SK-N-SH treated with all-trans-retinoic acid at 6 μM for 48 hours (cell line): Measurements from ENCODE around the gene TIA1.
"Not testable (repeated sequence)": the region's sequence is repeated elsewhere in the genome, so short reads cannot be mapped to it uniquely, and the experiment has no call there.

Experiments
- ATAC-seq: fragments of 200-7000 bp; cut with Tn5 transposase; 3 replicates; pipeline ENCODE4 v1.9.1; 2020; ENCODE audit warnings: mild to moderate bottlenecking, moderate library complexity
- ARNTL ChIP-seq: fragments of 450-650 bp; formaldehyde crosslinking; IDR thresholded peaks from 2 replicates; pipeline ENCODE4 v1.5.0; 2020; ENCODE audit warnings: low read depth, mild to moderate bottlenecking, moderate library complexity, borderline replicate concordance
- BACH2 ChIP-seq: fragments of 250-450 bp; sonication (Bioruptor Pico); IDR thresholded peaks from 2 replicates; pipeline ENCODE4 v1.9.0; 2021; ENCODE audit warnings: mild to moderate bottlenecking, borderline replicate concordance
- CREB5 ChIP-seq: fragments of 250-450 bp; sonication (Bioruptor Pico); IDR thresholded peaks from 2 replicates; pipeline ENCODE4 v1.5.1; 2020; ENCODE audit warnings: low read depth, mild to moderate bottlenecking, moderate library complexity
- CSDC2 ChIP-seq: fragments of 250-450 bp; sonication (Bioruptor Pico); IDR thresholded peaks from 2 replicates; pipeline ENCODE4 v1.5.0; 2020; ENCODE audit warnings: mild to moderate bottlenecking, moderate library complexity
- ESRRG ChIP-seq: fragments of 250-450 bp; sonication (Bioruptor Pico); IDR thresholded peaks from 2 replicates; pipeline ENCODE4 v1.6.1; 2021; ENCODE audit warnings: mild to moderate bottlenecking
- ISL1 ChIP-seq: fragments of 250-450 bp; sonication (Bioruptor Pico); IDR thresholded peaks from 2 replicates; pipeline ENCODE4 v2.1.2; 2022; ENCODE audit warnings: mild to moderate bottlenecking, moderate library complexity
- OSR1 ChIP-seq: fragments of 250-450 bp; sonication (Bioruptor Pico); IDR thresholded peaks from 2 replicates; pipeline ENCODE4 v1.8.0; 2022; ENCODE audit warnings: moderate library complexity, mild to moderate bottlenecking, inconsistent platforms
- PATZ1 ChIP-seq: fragments of 250-450 bp; sonication (Bioruptor Pico); IDR thresholded peaks from 2 replicates; pipeline ENCODE4 v1.8.0; 2020; ENCODE audit warnings: mild to moderate bottlenecking, moderate library complexity, borderline replicate concordance
- POU6F1 ChIP-seq: fragments of 250-450 bp; sonication (Bioruptor Pico); IDR thresholded peaks from 2 replicates; pipeline ENCODE4 v1.8.0; 2021; ENCODE audit warnings: low read depth, mild to moderate bottlenecking, moderate library complexity, borderline replicate concordance
- PPARA ChIP-seq: fragments of 250-450 bp; sonication (Bioruptor Pico); IDR thresholded peaks from 2 replicates; pipeline ENCODE4 v1.5.0; 2020; ENCODE audit warnings: mild to moderate bottlenecking, borderline replicate concordance
- SNAI2 ChIP-seq: fragments of 250-450 bp; sonication (Bioruptor Pico); IDR thresholded peaks from 2 replicates; pipeline ENCODE4 v1.5.0; 2020; ENCODE audit warnings: mild to moderate bottlenecking, moderate library complexity
- TCF4 ChIP-seq: fragments of 250-450 bp; sonication (Bioruptor Pico); IDR thresholded peaks from 2 replicates; pipeline ENCODE4 v1.8.0; 2021; ENCODE audit warnings: mild to moderate bottlenecking, moderate library complexity, borderline replicate concordance
- TOX ChIP-seq: fragments of 250-450 bp; sonication (Bioruptor Pico); IDR thresholded peaks from 2 replicates; pipeline ENCODE4 v1.8.0; 2021; ENCODE audit warnings: mild to moderate bottlenecking, moderate library complexity, borderline replicate concordance
- ZFP3 ChIP-seq: fragments of 250-450 bp; sonication (Bioruptor Pico); IDR thresholded peaks from 2 replicates; pipeline ENCODE4 v1.5.0; 2020; ENCODE audit warnings: mild to moderate bottlenecking, moderate library complexity
- ZFP30 ChIP-seq: fragments of 450-650 bp; formaldehyde crosslinking; IDR thresholded peaks from 2 replicates; pipeline ENCODE4 v1.5.0; 2022; ENCODE audit warnings: mild to moderate bottlenecking, moderate library complexity
- ZNF8 ChIP-seq: fragments of 450-650 bp; formaldehyde crosslinking; IDR thresholded peaks from 2 replicates; pipeline ENCODE4 v1.5.0; 2020; ENCODE audit warnings: mild to moderate bottlenecking, moderate library complexity
- TF ChIP-seq, protein P1 (sequence below): fragments of 250-450 bp; sonication (Bioruptor Pico); IDR thresholded peaks from 2 replicates; pipeline ENCODE4 v1.5.1; 2021; ENCODE audit warnings: mild to moderate bottlenecking, moderate library complexity

TIA1 gene, protein sequence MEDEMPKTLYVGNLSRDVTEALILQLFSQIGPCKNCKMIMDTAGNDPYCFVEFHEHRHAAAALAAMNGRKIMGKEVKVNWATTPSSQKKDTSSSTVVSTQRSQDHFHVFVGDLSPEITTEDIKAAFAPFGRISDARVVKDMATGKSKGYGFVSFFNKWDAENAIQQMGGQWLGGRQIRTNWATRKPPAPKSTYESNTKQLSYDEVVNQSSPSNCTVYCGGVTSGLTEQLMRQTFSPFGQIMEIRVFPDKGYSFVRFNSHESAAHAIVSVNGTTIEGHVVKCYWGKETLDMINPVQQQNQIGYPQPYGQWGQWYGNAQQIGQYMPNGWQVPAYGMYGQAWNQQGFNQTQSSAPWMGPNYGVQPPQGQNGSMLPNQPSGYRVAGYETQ

GRCh38 chr2:70248181-70248847 lies at the start of gene TIA1:
Gene TIA1 (minus strand): TSS chr2:70248628. CDS start chr2:70248430, 198 bp downstream.
- peak; percentile 97 for ATAC-seq
- peak; percentile 63; the same call in 1 of the 2 replicates for TF ChIP-seq ZFP3 (CRISPR knock-in tag)
- no peak for TF ChIP-seq TOX (CRISPR knock-in tag)

GRCh38 chr2:70297828-70298227 lies 49.4 kb upstream of the TIA1 start:
- ATAC-seq, result not testable (repeated sequence)

DNA sequence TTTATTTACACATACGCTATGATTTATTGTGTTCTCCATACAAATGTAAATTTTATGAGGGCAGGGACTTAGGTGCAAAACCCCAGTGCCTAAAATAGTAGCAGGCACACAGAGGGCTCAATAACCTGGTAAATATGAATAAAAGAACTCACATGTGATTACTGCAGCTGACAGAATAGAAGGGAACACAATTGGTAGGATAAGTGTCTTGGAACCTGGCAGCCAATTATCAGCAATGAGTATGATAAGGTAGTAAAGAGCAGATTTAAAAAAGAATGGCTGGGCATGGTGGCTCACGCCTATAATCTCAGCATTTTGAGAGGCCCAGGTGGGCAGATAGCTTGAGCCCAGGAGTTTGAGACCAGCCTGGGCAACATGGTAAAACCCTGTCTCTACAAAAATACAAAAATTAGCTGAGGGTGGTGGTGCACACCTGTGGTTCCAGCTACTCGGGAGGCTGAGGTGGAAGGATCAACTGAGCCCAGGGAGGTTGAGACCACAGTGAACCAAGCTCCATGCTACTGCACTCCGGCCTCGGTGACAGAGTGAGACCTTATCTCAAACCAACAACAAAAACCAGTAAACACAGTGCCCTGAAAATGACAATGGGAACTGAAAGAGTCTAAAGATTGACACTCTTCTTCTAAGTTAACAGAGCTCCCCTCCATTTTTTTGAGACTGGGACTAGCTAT lies 35.2 kb upstream of the TIA1 start:
- TF ChIP-seq PATZ1 (CRISPR knock-in tag) (no peak), CSDC2 (CRISPR knock-in tag) (no peak), ZFP30 (no peak), TOX (CRISPR knock-in tag) (no peak), BACH2 (CRISPR knock-in tag) (no peak), ISL1 (no peak), POU6F1 (CRISPR knock-in tag) (no peak), PPARA (no peak), CREB5 (CRISPR knock-in tag) (no peak), ARNTL (CRISPR knock-in tag) (no peak)
- TF ChIP-seq, protein P1, sequence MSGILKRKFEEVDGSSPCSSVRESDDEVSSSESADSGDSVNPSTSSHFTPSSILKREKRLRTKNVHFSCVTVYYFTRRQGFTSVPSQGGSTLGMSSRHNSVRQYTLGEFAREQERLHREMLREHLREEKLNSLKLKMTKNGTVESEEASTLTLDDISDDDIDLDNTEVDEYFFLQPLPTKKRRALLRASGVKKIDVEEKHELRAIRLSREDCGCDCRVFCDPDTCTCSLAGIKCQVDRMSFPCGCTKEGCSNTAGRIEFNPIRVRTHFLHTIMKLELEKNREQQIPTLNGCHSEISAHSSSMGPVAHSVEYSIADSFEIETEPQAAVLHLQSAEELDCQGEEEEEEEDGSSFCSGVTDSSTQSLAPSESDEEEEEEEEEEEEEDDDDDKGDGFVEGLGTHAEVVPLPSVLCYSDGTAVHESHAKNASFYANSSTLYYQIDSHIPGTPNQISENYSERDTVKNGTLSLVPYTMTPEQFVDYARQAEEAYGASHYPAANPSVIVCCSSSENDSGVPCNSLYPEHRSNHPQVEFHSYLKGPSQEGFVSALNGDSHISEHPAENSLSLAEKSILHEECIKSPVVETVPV (CRISPR knock-in tag), result no peak
- TF ChIP-seq, all 23 proteins: peak for 0
- no peak for ATAC-seq

- ATAC-seq, result no peak
- TF ChIP-seq CSDC2 (CRISPR knock-in tag) (no peak), TOX (CRISPR knock-in tag) (no peak), SNAI2 (CRISPR knock-in tag) (no peak), PATZ1 (CRISPR knock-in tag) (no peak), PPARA (no peak), TCF4 (CRISPR knock-in tag) (no peak), ESRRG (CRISPR knock-in tag) (no peak), ZFP30 (no peak), OSR1 (CRISPR knock-in tag) (no peak), ZNF8 (CRISPR knock-in tag) (no peak), ISL1 (no peak)
Measured at GRCh38 chr2:70282439-70282838, 34.0 kb upstream of the TIA1 start.
